Spleen (tissue), 7 donors: Measurements from ENCODE around the gene SPATS2.

Experiments
- CTCF ChIP-seq, 11 experiments: fragments of 200-600 bp in 7 of 11; fragments of 450-650 bp in 4 of 11; sonication (generic) in 4 of 11; IDR thresholded peaks in 8 of 11; conservative IDR thresholded peaks in 3 of 11; 1 replicate in 7 of 11; 2 replicates in 4 of 11; pipeline versions ENCODE4 v1.4.0 to v1.8.0; 2016 to 2021; ENCODE audit warnings: antibody characterized with exemption in 11 of 11, inconsistent platforms in 4 of 11, mild to moderate bottlenecking in 1 of 11
- POLR2A ChIP-seq, 3 donors: fragments of 450-650 bp; IDR thresholded peaks; one replicate each; pipeline ENCODE4 v1.5.1; 2017; ENCODE audit warnings: antibody characterized with exemption in 3 of 3, mild to moderate bottlenecking in 1 of 3
- donor health status: DM: no; HTN: no; CAD: no; lungs with moderate emphysema.
- donor health status: DM: no; HTN: no; CAD: no.
- donor health status: DM: no; HTN: no; CAD: no.

GRCh38 chr12:49543221-49543913 lies 176.1 kb downstream of the SPATS2 start:
- no peak for TF ChIP-seq CTCF (IDR thresholded peaks at IDR 0.05 in 8 of 11, conservative IDR thresholded peaks at IDR 0.05 in 3 of 11)
- TF ChIP-seq POLR2A (IDR thresholded peaks at IDR 0.05): no peak
